GM12878 (cell line): Measurements from ENCODE around the gene ABCA3. TPM values are rescaled to one million over a fixed set of nuclear protein-coding genes. Genes with fewer than 3 reads are reported as not detected.

Source experiments
- ATAC-seq: fragments of 200-7000 bp; cut with Tn5 transposase; 3 replicates; pipeline ENCODE4 v1.9.1; 2020; ENCODE audit warnings: mild to moderate bottlenecking, moderate library complexity
- BruUV-seq: library from RNA; stranded (reverse); fragments of 400-500 nt; replicated peaks from 2 replicates; lab custom pipeline; 2021; lab: Mats Ljungman, UMichigan
- CTCF ChIA-PET: fragments of 300-600 bp; sonication (Branson Sonifier 250); formaldehyde crosslinking; extraction: SDS; loops from one replicate; lab custom pipeline; 2021; ENCODE audit warnings: inconsistent platforms; lab: Yijun Ruan, JAX
- POLR2A ChIA-PET: fragments of 350-600 bp; formaldehyde crosslinking; extraction: SDS; loops from one replicate; lab custom pipeline; 2021; ENCODE audit warnings: inconsistent platforms; lab: Charles Lee
- RAD21 ChIA-PET: fragments of 300-600 bp; sonication (Branson Sonifier 250); formaldehyde crosslinking; loops from one replicate; lab custom pipeline; 2023; ENCODE audit warnings: antibody characterized with exemption; ENCODE audit not compliant: unreplicated experiment; lab: Charles Lee
- SMC1A ChIA-PET: fragments of 300-600 bp; sonication (Branson Sonifier 250); formaldehyde crosslinking; loops from one replicate; lab custom pipeline; 2023; ENCODE audit not compliant: unreplicated experiment, uncharacterized antibody; lab: Charles Lee
- DNase-seq: peaks from one replicate; pipeline ENCODE4 v3.0.0-alpha.2; 2011; ENCODE audit warnings: low read depth, low spot score
- FAIRE-seq: peaks from 3 replicates; lab custom pipeline; 2011; peaks lifted over from hg19 to GRCh38; lab: Jason Lieb, UNC
- H2AFZ ChIP-seq: 2 replicates; pipeline ENCODE4 v1.6.0; 2011; ENCODE audit warnings: low read depth, low read length, control low read depth; ENCODE audit not compliant: control insufficient read depth
- H3K27ac ChIP-seq: 2 replicates; pipeline ENCODE4 v1.5.1; 2011; ENCODE audit warnings: control low read depth; ENCODE audit not compliant: control insufficient read depth, insufficient read depth
- H3K27me3 ChIP-seq, 2 experiments: replicated peaks in 1 of 2; 2 replicates each; pipeline versions ENCODE4 v1.6.0 to v1.6.1; 2011; ENCODE audit warnings: low read length in 1 of 2; ENCODE audit not compliant: control insufficient read depth in 2 of 2, insufficient read depth in 2 of 2
- H3K36me3 ChIP-seq, 2 experiments: 2 replicates each; pipeline ENCODE4 v1.5.1; 2011; ENCODE audit warnings: low read length in 1 of 2; ENCODE audit not compliant: control insufficient read depth in 2 of 2, insufficient read depth in 2 of 2
- H3K4me1 ChIP-seq: 2 replicates; pipeline ENCODE4 v1.6.1; 2011; ENCODE audit warnings: mild to moderate bottlenecking, low read length, moderate library complexity, mixed read lengths; ENCODE audit not compliant: control insufficient read depth, insufficient read depth
- H3K4me2 ChIP-seq: 2 replicates; pipeline ENCODE4 v1.6.0; 2011; ENCODE audit warnings: control low read depth; ENCODE audit not compliant: control insufficient read depth, insufficient read depth
- H3K4me3 ChIP-seq: fragments of 200-600 bp; sonication (generic); 2 replicates; pipeline ENCODE4 v1.5.1; 2016
- H3K79me2 ChIP-seq: 2 replicates; pipeline ENCODE4 v1.6.0; 2011; ENCODE audit warnings: low read length; ENCODE audit not compliant: control insufficient read depth, insufficient read depth
- H3K9ac ChIP-seq: 2 replicates; pipeline ENCODE4 v1.8.0; 2011; ENCODE audit warnings: low read length, control low read depth, mixed read lengths; ENCODE audit not compliant: control insufficient read depth, insufficient read depth
- H3K9me3 ChIP-seq: replicated peaks from 3 replicates; pipeline ENCODE4 v1.5.1; 2011; ENCODE audit warnings: mild to moderate bottlenecking, low read length; ENCODE audit not compliant: control insufficient read depth, insufficient read depth
- H4K20me1 ChIP-seq: 2 replicates; pipeline ENCODE4 v1.6.0; 2011; ENCODE audit not compliant: control insufficient read depth, insufficient read depth
- CBX5 ChIP-seq: sonication (generic); IDR thresholded peaks from 2 replicates; pipeline ENCODE4 v1.6.1; 2016; ENCODE audit warnings: low read depth, moderate library complexity, mild to moderate bottlenecking, inconsistent platforms
- CHD2 ChIP-seq: IDR thresholded peaks from 2 replicates; pipeline ENCODE4 v1.6.1; 2011; ENCODE audit warnings: low read depth, low read length, improper control_type of control experiment, borderline replicate concordance
- E4F1 ChIP-seq: fragments of 450-650 bp; IDR thresholded peaks from 2 replicates; pipeline ENCODE4 v1.6.1; 2018; ENCODE audit warnings: borderline replicate concordance, mild to moderate bottlenecking; ENCODE audit not compliant: partially characterized antibody
- HCFC1 ChIP-seq: fragments of 150-350 bp; IDR thresholded peaks from 2 replicates; pipeline ENCODE4 v1.6.1; 2014; ENCODE audit warnings: low read length
- JUNB ChIP-seq: IDR thresholded peaks from 2 replicates; pipeline ENCODE4 v1.6.1; 2016; ENCODE audit warnings: antibody characterized with exemption, mild to moderate bottlenecking
- MYB ChIP-seq: fragments of 150-350 bp; IDR thresholded peaks from 2 replicates; pipeline ENCODE4 v1.6.1; 2014; ENCODE audit warnings: mild to moderate bottlenecking, low read depth, low read length, borderline replicate concordance
- NR2C1 ChIP-seq: fragments of 450-650 bp; IDR thresholded peaks from 2 replicates; pipeline ENCODE4 v1.6.1; 2017; ENCODE audit warnings: antibody characterized with exemption, mild to moderate bottlenecking, moderate library complexity
- POLR2A ChIP-seq: IDR thresholded peaks from 2 replicates; pipeline ENCODE4 v1.6.1; 2011; ENCODE audit warnings: low read depth, mild to moderate bottlenecking, low read length
- POLR2AphosphoS5 ChIP-seq: IDR thresholded peaks from 2 replicates; pipeline ENCODE4 v1.6.1; 2011; ENCODE audit warnings: mild to moderate bottlenecking, low read length, inconsistent platforms
- SIN3A ChIP-seq: IDR thresholded peaks from 2 replicates; pipeline ENCODE4 v1.6.1; 2012; ENCODE audit warnings: low read depth, low read length, improper control_type of control experiment
- SMC3 ChIP-seq: IDR thresholded peaks from 2 replicates; pipeline ENCODE4 v1.6.1; 2011; ENCODE audit warnings: low read length, improper control_type of control experiment, borderline replicate concordance
- TBL1XR1 ChIP-seq: IDR thresholded peaks from 2 replicates; pipeline ENCODE4 v1.6.1; 2012; ENCODE audit warnings: low read depth, low read length, improper control_type of control experiment
- YBX1 ChIP-seq: fragments of 450-650 bp; IDR thresholded peaks from 2 replicates; pipeline ENCODE4 v1.6.1; 2016; ENCODE audit warnings: antibody characterized with exemption
- WGBS: methylation state at CpG from one replicate; pipeline ENCODE4 v1.1.6; 2016; ENCODE audit warnings: low lambda C conversion rate; ENCODE audit not compliant: insufficient replicate concordance, insufficient coverage; ENCODE audit errors: missing lambda C conversion rate; 5-methylcytosine and 5-hydroxymethylcytosine counted together
- in situ Hi-C: fragments of 300-500 bp; cut with MboI; formaldehyde crosslinking; loops from 9 replicates; pipeline ENCODE4 v1.14.3; 2018; ENCODE audit warnings: mixed read lengths
- intact Hi-C: fragments of 100-400 bp; cut with micrococcal nuclease; formaldehyde crosslinking; loops from one replicate; pipeline ENCODE4 v1.14.2; 2022; ENCODE audit not compliant: unreplicated experiment
- polyA plus RNA-seq, 11 experiments: library from polyadenylated mRNA; depleted of rRNA in 4 of 11; unstranded in 6 of 11; stranded (reverse) in 5 of 11; fragments of >200 nt; fragmentation: Nextera tagmentation in 4 of 11; fragmentation: Illumina TruSeq in 1 of 11; extraction: Ambion mirVana in 4 of 11; extraction: Trizol in 1 of 11; gene quantifications; 1 replicate in 1 of 11; 2 replicates in 10 of 11; pipeline versions ENCODE4 v1.2.1 to v1.2.3, GENCODE V29; 2011 to 2016; ENCODE audit warnings: inconsistent platforms in 2 of 11, missing spikeins in 2 of 11, low read depth in 1 of 11
- total RNA-seq, 4 experiments: library from RNA; depleted of rRNA in 3 of 4; stranded (reverse); fragments of >200 nt in 3 of 4; fragmentation: Illumina TruSeq in 1 of 4; extraction: Trizol in 1 of 4; gene quantifications; 2 replicates each; pipeline versions ENCODE4 v1.2.1 to v1.2.3, GENCODE V29; 2013 to 2021

Gene ABCA3
- total and polyA plus RNA-seq, 10 of the 15 experiments (the other 5 are each of a cell fraction or from before 2014, with no cell fraction given), result 0.71 to 17.6 (median 6.7) TPM

- no peak for ATAC-seq
- CTCF ChIA-PET, result interaction anchor here (0.7 to 1.0 kb wide), 2 partner anchors 10 to 46 kb away, joined by 3 read pairs; partner anchors contain the start of gene BRICD5
- H3K9ac ChIP-seq, result no peak overlapping the region
- no peak overlapping the region for H3K27ac ChIP-seq
- peaks cover 32 to 42% of the 10 kb centered on the region in 2 experiments for H3K36me3 ChIP-seq
- WGBS, result over 99% methylated on average over 12 of the region's 12 CpGs
- FAIRE-seq, result no peak
- intact Hi-C loops, result no loop called here
- no peaks in the 10 kb centered on the region for H3K27me3 ChIP-seq
- TF ChIP-seq SMC3 (no peak), E4F1 (no peak), CHD2 (no peak), POLR2AphosphoS5 (peak; percentile 34; the same call in 1 of the 2 replicates), SIN3A (no peak), YBX1 (no peak), JUNB (no peak), TBL1XR1 (no peak), POLR2A (peak; percentile 52; the same call in 1 of the 2 replicates), CBX5 (no peak), MYB (no peak), NR2C1 (no peak), HCFC1 (no peak)
- no peaks in the 10 kb centered on the region for H4K20me1 ChIP-seq
- peaks cover 6% of the 10 kb centered on the region for H3K4me1 ChIP-seq
- H3K4me3 ChIP-seq, result no peak overlapping the region
- in situ Hi-C loops, result no loop called here
- SMC1A ChIA-PET, result no interaction called here
- RAD21 ChIA-PET, result no interaction called here
- no peak for DNase-seq
- no TSS peak for BruUV-seq
- no peaks in the 10 kb centered on the region; the same call in 1 of the 2 replicates for H3K79me2 ChIP-seq
- POLR2A ChIA-PET, result interaction anchor here (0.6 kb wide), 1 partner anchor 33 kb away, joined by 6 read pairs; no protein-coding TSS in a partner anchor
- H2AFZ ChIP-seq, result no peak overlapping the region
- no peaks in the 10 kb centered on the region for H3K9me3 ChIP-seq
- no peak overlapping the region for H3K4me2 ChIP-seq
Observed at GRCh38 chr16:2256531-2257140, 83.9 kb downstream of the ABCA3 start.
